OCI-LY3 (cell line): Measurements from ENCODE around the gene LYRM1.

Experiments used
- H2AFZ ChIP-seq: fragments of 200-600, 300-600 bp; shearing (Covaris generic); 2 replicates; pipeline ENCODE4 v1.6.0; 2014; ENCODE audit warnings: antibody characterized with exemption, low read depth, low read length
- H3K27ac ChIP-seq: fragments of 200-600, 300-600 bp; sonication (generic); 2 replicates; pipeline ENCODE4 v1.5.1; 2014; ENCODE audit warnings: mild to moderate bottlenecking, low read length, moderate library complexity, mixed read lengths
- H3K27me3 ChIP-seq: fragments of 200-600, 300-600 bp; sonication (generic); 2 replicates; pipeline ENCODE4 v1.6.1; 2014; ENCODE audit warnings: low read depth, low read length, mixed read lengths
- H3K36me3 ChIP-seq: fragments of 200-600, 300-600 bp; sonication (generic); replicated peaks from 2 replicates; pipeline ENCODE3; 2014; ENCODE audit warnings: low read depth, low read length, mixed read lengths
- H3K4me1 ChIP-seq: fragments of 300-600, 200-600 bp; sonication (generic); 2 replicates; pipeline ENCODE4 v1.6.1; 2014; ENCODE audit warnings: low read length, mixed read lengths
- H3K4me2 ChIP-seq: fragments of 200-600, 300-600 bp; sonication (generic); 2 replicates; pipeline ENCODE4 v1.6.1; 2014; ENCODE audit warnings: low read length, mixed read lengths
- H3K4me3 ChIP-seq: fragments of 300-600, 200-600 bp; sonication (generic); 2 replicates; pipeline ENCODE4 v1.5.1; 2014; ENCODE audit warnings: antibody characterized with exemption, mild to moderate bottlenecking, low read length, moderate library complexity
- H3K79me2 ChIP-seq: fragments of 300-600, 200-600 bp; shearing (Covaris generic); 2 replicates; pipeline ENCODE4 v1.6.1; 2014; ENCODE audit warnings: mild to moderate bottlenecking, low read length, mixed read lengths
- H3K9ac ChIP-seq: fragments of 300-600, 200-600 bp; shearing (Covaris generic); 2 replicates; pipeline ENCODE4 v1.6.0; 2014; ENCODE audit warnings: mild to moderate bottlenecking, low read length, moderate library complexity
- H3K9me3 ChIP-seq: fragments of 200-600, 300-600 bp; shearing (Covaris generic); 2 replicates; pipeline ENCODE4 v1.6.1; 2014; ENCODE audit warnings: low read length, mixed read lengths; ENCODE audit not compliant: insufficient read depth
- H4K20me1 ChIP-seq: fragments of 200-600, 300-600 bp; sonication (generic); 2 replicates; pipeline ENCODE4 v1.6.1; 2016; ENCODE audit warnings: low read length, mixed read lengths; ENCODE audit not compliant: insufficient read depth
- CTCF ChIP-seq: fragments of 200-600, 300-600 bp; sonication (generic); IDR thresholded peaks from 2 replicates; pipeline ENCODE4 v1.5.1; 2014; ENCODE audit warnings: antibody characterized with exemption, low read length, low read depth
- EZH2phosphoT487 ChIP-seq: fragments of 200-600 bp; shearing (Covaris generic); IDR thresholded peaks from 2 replicates; pipeline ENCODE4 v1.6.1; 2018; ENCODE audit warnings: antibody characterized with exemption, mixed run types, low read depth

The LYRM1 gene

GRCh38 chr16:20900299-20901067 is at the start of gene LYRM1, which contains the start of gene DCUN1D3:
Gene LYRM1, plus strand, starts transcription at chr16:20900771. Its CDS starts 14,785 bp downstream, at chr16:20915556.
Gene DCUN1D3, minus strand, starts transcription at chr16:20900358. Its CDS starts 37,820 bp downstream, at chr16:20862538.
- Histone ChIP-seq H3K27ac (peak within 1 kb of the TSS; percentile 80), H3K79me2 (peaks cover 42% of the 10 kb centered on the region), H3K27me3 (peaks cover 18% of the 10 kb centered on the region), H2AFZ (peak within 1 kb of the TSS; percentile 75), H3K36me3 (peaks cover 21% of the 10 kb centered on the region), H3K4me2 (peak within 1 kb of the TSS; percentile 83), H4K20me1 (peaks cover 34% of the 10 kb centered on the region), H3K4me3 (peak within 1 kb of the TSS; percentile 84), H3K9ac (peak within 1 kb of the TSS; percentile 90), H3K9me3 (no peaks in the 10 kb centered on the region), H3K4me1 (peaks cover 38% of the 10 kb centered on the region)
- no peak for TF ChIP-seq EZH2phosphoT487
- TF ChIP-seq CTCF, result no peak

GRCh38 chr16:20850981-20851380 is 49.6 kb upstream of the LYRM1 start:
- H3K27ac ChIP-seq, result no peak overlapping the region
- peaks cover 8% of the 10 kb centered on the region; the same call in 1 of the 2 replicates for H4K20me1 ChIP-seq
- peaks cover 2% of the 10 kb centered on the region for H3K36me3 ChIP-seq
- no peak overlapping the region for H3K4me3 ChIP-seq
- H3K27me3 ChIP-seq, result no peaks in the 10 kb centered on the region
- no peak overlapping the region for H3K9ac ChIP-seq
- H3K9me3 ChIP-seq, result no peaks in the 10 kb centered on the region
- TF ChIP-seq EZH2phosphoT487 (no peak), CTCF (no peak)
- no peaks in the 10 kb centered on the region for H3K79me2 ChIP-seq
- H2AFZ ChIP-seq, result no peak overlapping the region
- no peak overlapping the region for H3K4me2 ChIP-seq
- H3K4me1 ChIP-seq, result peaks cover 16% of the 10 kb centered on the region

GRCh38 chr16:20851601-20852000 is 49.0 kb upstream of the LYRM1 start:
- Histone ChIP-seq H3K79me2 (no peaks in the 10 kb centered on the region), H3K4me2 (no peak overlapping the region), H4K20me1 (peaks cover 8% of the 10 kb centered on the region; the same call in 1 of the 2 replicates), H3K27me3 (no peaks in the 10 kb centered on the region), H3K4me3 (no peak overlapping the region), H2AFZ (no peak overlapping the region), H3K27ac (no peak overlapping the region), H3K36me3 (no peaks in the 10 kb centered on the region), H3K9ac (no peak overlapping the region), H3K4me1 (peaks cover 17% of the 10 kb centered on the region), H3K9me3 (no peaks in the 10 kb centered on the region)
- no peak for TF ChIP-seq CTCF
- TF ChIP-seq EZH2phosphoT487, result no peak

DNA sequence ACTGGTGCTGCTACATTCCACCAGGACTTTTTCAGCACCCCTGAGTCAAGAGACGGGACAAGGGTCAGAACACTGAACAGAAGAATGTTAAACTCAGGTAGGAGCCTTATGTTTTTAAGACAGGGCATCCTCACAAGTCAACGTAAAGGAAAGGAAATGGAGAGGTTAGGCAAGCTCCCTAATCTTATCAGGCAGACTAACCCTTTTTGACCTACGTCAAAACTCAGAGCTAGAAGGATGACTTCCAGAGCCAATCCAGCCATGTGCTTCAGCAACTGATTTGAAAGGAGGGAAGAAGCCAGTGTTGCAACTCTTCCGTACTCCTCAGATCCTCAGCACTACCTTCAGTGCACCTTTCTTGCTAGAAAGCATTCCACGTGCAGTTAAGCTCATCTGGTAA is 47.4 kb upstream of the LYRM1 start:
- H4K20me1 ChIP-seq, result peaks cover 8% of the 10 kb centered on the region; the same call in 1 of the 2 replicates
- H3K4me1 ChIP-seq, result peaks cover 22% of the 10 kb centered on the region
- H3K4me2 ChIP-seq, result no peak overlapping the region
- H3K9me3 ChIP-seq, result no peaks in the 10 kb centered on the region
- no peak overlapping the region for H3K4me3 ChIP-seq
- no peak overlapping the region for H2AFZ ChIP-seq
- H3K36me3 ChIP-seq, result no peaks in the 10 kb centered on the region
- TF ChIP-seq CTCF, result no peak
- TF ChIP-seq EZH2phosphoT487, result no peak
- H3K9ac ChIP-seq, result no peak overlapping the region
- no peak overlapping the region for H3K27ac ChIP-seq
- no peaks in the 10 kb centered on the region for H3K79me2 ChIP-seq
- no peaks in the 10 kb centered on the region for H3K27me3 ChIP-seq
